Activated effector memory CD4-positive, alpha-beta T cell treated with Interleukin-2 at 50 U/mL for 16 hours (primary cell): ENCODE measurements around the gene MAP1LC3B2.

Source experiments
- DNase-seq: peaks from one replicate; pipeline ENCODE4 v3.0.0-alpha.2; 2020

Gene MAP1LC3B2

GRCh38 chr12:116597886-116598285, 38.7 kb downstream of the MAP1LC3B2 start:
- DNase-seq, result no peak

GRCh38 chr12:116598311-116599284, 39.4 kb downstream of the MAP1LC3B2 start:
- no peak for DNase-seq

GRCh38 chr12:116599285-116600136, 40.3 kb downstream of the MAP1LC3B2 start:
- peak; percentile 32 for DNase-seq

- no peak for DNase-seq
Observed at GRCh38 chr12:116600959-116601918, 42.1 kb downstream of the MAP1LC3B2 start.

DNA sequence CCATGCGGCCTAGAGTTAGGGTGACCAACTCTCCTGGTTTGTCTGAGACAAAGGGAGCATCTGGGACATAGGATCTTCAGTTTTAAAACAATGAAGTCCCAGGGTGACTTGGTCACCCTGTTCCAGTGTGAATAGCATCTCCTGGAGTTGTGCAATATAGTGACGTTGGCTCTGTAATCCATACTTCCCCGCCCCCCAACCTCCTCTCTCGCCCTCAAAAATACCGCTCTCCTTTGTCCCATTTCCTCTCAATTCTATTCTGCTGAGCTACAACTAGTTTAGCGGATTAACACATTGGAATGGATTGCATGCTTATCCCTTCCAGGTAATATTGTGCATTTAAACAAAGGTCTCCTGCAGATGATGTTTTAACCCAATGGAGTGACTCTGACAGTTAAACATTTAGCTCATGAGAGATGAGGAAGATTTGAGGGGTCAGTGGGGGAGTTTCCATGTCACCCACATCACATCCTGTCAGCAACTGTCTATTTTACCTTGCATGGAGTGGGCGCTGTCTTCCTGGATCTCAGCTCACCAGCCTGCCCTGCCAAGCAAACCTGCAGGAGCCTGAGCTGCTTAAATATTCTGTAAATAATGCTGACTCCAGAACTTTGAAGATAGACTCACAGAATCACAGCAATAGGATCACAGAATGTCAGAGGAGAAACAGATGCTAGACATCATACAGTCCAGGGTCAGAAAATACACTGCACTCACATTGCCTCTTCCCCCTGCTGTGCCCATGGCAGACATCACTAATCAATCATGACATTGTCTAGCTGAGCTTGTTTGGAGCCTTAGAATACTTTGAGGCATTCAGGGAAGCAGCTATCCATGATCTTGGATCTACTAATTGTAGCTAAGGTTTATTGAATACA, 43.0 kb downstream of the MAP1LC3B2 start:
- DNase-seq, result no peak

DNA sequence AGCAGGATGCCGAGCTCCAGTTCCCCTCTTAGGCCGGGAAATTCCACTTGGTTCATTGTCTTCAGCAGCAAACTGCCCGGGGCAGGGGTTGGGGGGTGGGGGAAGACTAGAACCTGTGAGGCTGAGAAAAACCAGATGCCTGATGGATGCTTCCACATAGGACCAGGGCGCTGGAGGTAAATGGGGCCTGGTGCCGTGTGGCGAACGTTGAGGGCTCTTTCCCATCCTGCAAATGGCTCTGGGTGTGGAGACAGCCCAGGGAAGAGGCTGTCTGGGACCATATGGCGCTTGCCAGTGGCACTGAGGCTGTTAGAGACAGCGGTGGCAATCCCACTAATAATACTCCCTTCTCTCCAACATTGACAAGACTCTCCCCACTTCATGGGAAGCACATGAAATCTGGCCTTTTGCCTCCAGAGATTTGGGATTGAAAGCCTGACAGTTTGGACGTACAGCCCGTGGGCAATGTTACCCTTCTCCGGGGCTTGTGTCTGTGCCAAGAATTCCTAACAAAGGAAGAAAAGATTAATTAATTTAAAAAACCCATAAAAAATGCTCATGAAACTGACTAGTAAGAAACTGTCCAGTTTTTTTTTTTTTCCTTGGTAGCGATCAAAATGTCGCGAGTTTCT, 44.5 kb downstream of the MAP1LC3B2 start:
- no peak for DNase-seq

DNA sequence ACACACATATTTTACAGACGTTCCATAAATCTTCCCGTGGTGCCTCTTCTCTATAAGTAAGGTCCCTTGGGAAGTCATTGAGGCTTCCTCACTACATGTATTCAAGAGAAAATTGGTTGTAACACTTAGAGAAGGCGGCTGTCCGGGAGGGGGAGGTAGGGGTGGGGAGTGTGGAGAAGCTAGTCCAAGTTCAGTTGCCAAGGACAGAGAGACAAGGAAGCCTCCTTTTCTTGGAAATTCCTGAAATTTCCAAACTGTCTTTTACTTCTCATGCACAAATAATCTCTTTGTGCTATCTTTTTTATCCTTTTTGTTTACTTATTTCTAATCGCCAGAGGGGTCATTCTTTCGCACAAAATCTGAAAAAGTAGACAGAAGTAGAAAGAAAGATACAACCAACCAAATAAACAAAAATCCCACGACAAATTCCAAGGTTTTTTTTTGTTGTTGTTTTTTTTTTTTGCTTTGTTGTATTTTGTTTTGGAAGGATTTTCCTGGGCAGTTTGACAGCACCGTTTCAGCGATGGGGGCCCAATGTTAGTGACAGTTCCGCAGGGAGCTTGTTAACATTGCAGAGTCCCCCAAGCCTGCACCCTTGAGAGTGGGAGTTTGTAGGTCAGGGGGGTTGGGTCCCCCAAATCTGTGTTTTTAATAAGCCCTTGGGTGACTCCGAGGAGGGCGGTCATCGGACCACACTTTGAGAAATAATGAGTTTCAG, 45.2 kb downstream of the MAP1LC3B2 start:
- DNase-seq, result no peak

DNA sequence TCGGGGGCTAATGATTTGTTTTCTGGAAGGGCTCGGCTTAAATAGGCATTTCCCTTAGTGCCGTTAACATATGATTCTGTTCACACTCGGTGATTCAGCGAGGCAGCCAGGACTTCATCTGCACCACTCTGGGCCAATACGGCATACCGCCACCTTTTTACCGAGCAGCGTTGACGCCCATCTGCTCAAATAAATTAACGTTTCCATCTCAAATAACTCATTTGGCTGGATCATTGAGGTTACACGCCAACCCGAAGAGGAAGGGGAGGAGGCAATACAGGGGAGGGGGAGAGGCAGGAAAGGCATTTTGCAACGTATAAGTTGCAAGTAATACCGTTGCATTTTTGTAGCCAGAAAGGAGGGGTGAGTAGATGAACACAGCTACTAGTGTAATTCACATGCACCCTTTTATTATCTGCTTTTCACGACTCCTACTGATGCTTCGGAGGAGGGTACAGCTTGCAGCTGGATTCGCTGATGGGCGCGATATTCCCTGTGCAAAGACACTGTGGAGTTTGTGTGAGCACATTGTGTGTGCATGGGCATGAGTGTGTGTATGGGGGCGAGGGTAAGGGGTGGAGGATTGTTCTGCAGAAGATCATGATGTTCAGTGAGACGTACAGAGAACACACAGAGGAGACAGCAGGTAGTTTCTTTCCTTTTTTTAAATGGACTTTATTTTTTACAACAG, 45.9 kb downstream of the MAP1LC3B2 start:
- no peak for DNase-seq

DNA sequence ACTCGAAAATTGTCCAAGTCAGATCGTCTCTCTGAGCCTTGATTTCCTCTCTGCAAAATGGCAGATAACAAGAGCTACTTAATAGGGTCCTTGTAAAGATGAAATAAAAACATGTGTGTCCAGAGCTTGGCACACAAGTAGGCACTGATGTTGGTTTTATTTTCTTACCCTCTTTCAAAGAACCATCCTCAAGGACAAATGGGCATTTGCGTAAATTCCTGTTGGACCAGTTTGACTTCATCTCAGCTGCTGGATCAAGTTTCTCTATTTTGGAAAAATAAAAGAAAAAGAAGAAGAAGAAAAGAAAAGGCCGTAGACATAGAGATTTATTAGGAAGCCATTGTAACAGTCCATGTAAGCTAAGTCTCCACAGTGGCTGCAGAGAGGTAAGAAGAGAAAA, 47.2 kb downstream of the MAP1LC3B2 start:
- DNase-seq, result no peak

GRCh38 chr12:116607039-116607438, 47.9 kb downstream of the MAP1LC3B2 start:
- no peak for DNase-seq

DNA sequence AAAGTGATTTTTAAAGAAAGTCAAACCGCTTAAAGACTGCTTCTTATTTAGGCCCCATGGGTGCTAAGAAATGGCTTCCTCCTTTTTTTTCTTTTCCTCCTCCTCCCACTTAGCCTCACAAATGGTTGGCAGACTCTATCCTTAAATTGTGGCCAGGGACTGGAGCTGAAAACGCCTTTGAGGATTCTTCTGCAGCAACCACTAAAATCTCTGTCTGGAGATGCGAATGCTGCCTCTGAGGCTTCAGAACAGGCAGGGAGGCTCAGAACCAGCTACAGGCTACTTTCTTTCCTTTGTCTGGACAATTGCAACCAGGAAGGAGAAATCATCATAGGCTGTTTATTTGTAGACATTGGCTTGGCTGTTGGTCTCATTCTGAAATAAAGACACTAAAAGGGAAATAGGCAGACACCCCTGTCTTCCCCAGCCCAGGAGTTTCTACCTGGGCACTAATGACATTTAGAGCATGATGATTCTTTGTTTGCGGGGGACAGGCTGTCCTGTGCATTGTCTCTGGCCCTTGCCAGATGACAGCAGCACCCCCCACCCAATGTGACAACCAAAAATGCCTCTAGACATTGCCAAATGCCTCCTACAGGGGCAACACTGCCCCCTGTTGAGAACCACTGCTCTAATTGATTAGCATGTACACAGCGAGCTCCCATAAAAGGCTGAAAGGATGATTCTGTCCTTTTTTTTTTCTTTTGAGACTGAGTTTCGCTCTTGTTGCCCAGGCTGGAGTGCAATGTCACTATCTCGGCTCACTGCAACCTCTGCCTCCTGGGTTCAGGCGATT, 50.3 kb downstream of the MAP1LC3B2 start:
- DNase-seq, result no peak

DNA sequence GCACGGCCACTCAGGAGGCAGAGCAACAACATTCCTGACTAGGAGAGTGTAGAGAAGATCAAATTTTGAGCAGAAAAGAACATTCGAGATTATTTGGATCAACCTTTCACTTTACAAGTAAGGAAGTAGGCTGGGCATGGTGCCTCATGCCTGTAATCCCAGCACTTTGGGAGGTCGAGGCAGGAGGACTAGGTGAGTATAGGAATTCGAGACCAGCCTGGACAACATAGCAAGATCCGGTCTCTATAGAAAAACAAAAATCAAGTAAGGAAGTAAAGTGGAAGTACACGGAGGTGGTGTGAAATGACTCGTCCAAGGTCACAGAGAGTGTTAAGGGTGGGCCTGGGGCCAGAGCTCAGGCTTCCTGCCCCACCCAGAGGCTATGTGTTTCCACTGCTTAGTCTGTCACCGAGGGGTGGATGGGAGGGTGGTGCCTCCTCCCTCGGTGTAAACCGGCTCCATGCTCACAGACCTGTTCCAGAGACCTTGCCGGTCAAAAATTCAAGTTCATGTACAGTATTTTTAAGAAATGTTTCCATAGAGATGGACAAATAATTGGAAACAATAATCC, 51.9 kb downstream of the MAP1LC3B2 start:
- DNase-seq, result no peak

DNA sequence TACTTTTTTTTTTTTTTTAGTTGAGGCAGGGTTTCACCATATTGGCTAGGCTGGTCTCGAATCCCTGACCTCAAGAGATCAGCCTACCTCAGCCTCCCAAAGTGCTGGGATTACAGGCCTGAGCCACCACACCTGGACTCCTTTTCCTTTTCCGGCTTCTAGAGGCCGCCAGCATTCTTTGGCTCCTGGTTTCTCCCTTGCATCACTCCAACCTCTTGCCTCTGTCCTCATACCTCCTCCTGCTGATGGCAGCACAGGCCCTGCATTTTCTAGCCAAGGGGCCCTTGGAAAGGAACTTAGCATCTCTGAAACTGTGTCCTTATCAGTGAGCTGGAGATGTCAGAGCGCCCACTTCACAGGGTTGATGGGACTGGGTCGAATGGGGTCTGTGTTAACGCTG, 53.3 kb downstream of the MAP1LC3B2 start:
- no peak for DNase-seq

GRCh38 chr12:116613256-116613655, 54.1 kb downstream of the MAP1LC3B2 start:
- no peak for DNase-seq

DNA sequence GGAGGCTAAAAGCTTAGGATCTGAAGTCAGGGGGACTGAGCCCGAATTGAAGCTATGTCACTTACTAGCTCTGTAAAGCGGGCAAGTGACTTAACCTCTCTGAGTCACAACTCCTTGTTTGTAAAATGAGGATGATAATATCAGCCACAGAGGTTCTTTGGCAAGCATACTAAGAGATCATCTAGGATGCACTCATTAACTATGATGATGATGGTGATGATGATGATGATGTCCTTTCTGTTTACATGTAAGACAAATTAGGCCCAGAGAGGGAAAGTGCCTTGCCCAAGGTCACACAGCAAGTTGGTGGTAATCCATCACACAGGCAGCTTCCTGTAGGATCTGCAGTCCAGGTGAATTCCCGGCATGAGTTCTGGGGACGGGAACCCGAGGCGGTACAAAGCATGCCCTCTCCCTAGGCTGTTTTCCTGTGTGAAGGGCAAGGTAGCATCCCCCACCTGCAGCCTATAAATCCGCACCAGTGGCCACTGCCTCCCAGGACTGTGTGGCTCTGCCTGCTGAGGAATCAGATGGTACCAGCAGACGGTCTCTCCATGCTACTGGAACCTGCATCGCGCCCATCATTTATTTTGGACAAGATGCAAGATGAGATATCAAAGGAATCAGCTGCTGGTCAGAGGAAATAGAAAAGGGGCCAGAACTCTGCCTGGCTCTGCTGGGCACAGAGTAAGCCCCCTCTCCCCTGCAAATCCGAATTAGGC, 55.2 kb downstream of the MAP1LC3B2 start:
- DNase-seq, result no peak

- DNase-seq, result no peak
Observed at GRCh38 chr12:116615141-116615861, 56.1 kb downstream of the MAP1LC3B2 start.
